Posterior vena cava (tissue), 2 donors: Measurements from ENCODE around the gene NOL11. TPM values are rescaled to one million over a fixed set of nuclear protein-coding genes. Genes with fewer than 3 reads are reported as not detected.
"Not testable (repeated sequence)": the region's sequence is repeated elsewhere in the genome, so short reads cannot be mapped to it uniquely, and the experiment has no call there.

Experiments used
- DNase-seq: peaks from one replicate; pipeline ENCODE4 v3.0.0-alpha.2; 2020; ENCODE audit warnings: low spot score
- intact Hi-C, 2 donors: fragments of 100-400 bp; cut with DNase I; formaldehyde crosslinking; loops; one replicate each; pipeline versions ENCODE4 v1.14.1 to v1.14.2; 2022 to 2023
- total RNA-seq, 2 donors: library from RNA; stranded (reverse); fragmentation: NEBNext Ultra II Directional; extraction: Animal tissue kit (Norgen Biotek cat#: 25700); gene quantifications; one replicate each; pipeline ENCODE4 v1.2.1, GENCODE V29; 2021
- donor health status: DM: yes; HTN: yes; CAD: no.
- donor health status: DM: yes; HTN: yes; CAD: no.

The NOL11 gene
- total RNA-seq, 2 donors from 2014 or later: 33.4 to 38.9 TPM

- intact Hi-C loops: no loop called here
- no peak for DNase-seq
These were observed 17.6 kb upstream of the NOL11 start for GRCh38 chr17:67700037-67700724.

DNA sequence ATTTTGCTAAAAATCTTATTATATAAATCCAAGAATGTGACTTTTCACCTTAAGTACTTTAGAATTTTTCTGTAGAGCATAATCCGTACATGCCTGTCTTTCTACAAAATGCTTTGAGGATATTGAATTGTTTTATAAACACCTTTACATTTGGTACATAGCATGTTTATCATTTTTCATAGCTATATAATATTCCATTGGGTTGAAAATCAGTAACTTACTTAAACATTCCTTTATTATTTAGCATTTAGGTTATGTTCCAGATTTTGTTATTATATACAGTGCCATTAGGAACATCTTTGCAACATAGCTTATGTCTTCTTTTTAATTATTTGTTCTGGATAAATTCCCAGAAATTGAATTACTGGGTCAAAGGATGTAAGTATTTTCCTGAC lies 17.0 kb upstream of the NOL11 start:
- no peak for DNase-seq
- intact Hi-C loops: no loop called here

DNA sequence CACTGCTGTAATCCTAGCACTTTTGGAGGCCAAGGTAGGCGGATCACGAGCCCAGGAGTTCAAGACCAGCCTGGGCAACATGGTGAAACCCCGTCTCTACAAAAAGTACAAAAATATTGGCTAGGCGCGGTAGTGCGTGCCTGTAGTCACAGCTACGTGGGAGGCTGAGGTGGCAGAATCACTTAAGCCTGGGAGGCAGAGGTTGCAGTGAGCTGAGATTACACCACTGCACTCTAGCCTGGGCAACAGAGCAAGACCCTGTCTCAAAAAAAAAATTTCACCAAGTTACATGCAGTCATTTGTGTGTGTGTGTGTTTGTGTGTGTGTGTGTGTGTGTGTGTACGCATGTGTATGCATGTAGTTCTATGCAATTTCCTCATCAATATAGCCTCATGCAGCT lies 14.9 kb upstream of the NOL11 start:
- DNase-seq, intact Hi-C loops: not testable (repeated sequence)

DNA sequence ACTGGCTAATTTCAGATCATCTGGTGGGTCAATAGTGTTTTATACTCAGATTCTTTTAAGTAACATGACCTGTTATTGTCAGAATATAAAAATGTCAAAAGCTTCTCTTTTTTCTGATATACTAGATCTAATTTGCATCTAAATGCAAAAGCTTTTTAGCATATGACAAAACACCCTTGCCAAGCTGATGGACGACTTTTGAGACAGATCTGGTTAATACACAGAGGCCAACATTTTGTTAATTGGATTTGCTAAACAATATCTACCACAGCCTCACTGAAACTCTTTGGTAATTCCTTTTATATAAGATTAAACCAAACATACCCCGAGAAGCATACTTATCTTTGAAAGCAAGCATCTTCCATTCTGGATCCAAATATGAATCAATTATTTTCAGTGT lies 10.3 kb upstream of the NOL11 start:
- intact Hi-C loops: no loop called here
- DNase-seq: no peak

GRCh38 chr17:67708378-67708777 lies 9.4 kb upstream of the NOL11 start:
- no peak for DNase-seq
- intact Hi-C loops: no loop called here

DNA sequence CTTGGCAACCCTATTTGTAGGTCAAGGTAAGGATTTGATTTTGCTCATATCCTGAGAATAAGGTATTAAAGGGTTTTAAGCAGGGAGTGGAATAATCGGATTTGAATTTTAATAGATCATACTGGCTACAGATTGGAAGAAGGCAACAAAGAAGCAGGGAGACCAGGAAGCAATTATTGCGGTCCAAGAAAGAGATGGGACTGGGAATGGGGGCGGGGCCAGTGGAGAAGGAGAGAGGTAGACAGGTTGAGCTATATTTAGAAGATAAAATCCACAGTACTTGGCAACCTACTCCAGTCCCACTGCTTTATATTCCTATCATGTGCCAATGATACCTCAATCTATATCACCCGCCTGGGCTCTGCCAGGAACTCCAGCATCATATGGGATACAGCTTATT lies 5.8 kb upstream of the NOL11 start:
- intact Hi-C loops: no loop called here
- DNase-seq: no peak

GRCh38 chr17:67712375-67712774 lies 5.4 kb upstream of the NOL11 start:
- intact Hi-C loops: no loop called here
- DNase-seq: no peak

DNA sequence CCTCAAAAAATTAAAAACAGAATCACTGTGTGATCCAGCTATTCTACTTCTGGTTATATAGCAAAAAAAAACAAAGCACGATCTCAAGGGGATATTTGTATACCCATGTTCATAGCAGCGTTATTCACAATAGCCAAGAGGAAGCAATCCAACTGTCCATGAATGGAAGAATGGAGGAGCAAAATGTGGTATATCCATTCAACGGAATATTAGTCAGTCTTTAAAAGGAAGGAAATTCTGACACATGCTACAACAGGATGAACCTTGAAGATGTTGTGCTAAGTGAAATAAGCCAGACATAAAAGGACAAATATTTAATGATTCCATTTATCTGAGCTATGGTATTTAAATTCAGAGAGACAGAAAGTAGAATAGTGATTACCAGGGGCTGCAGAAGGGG lies 4.6 kb upstream of the NOL11 start:
- intact Hi-C loops: no loop called here
- DNase-seq: no peak

- intact Hi-C loops: no loop called here
- DNase-seq: no peak
These were observed 1.3 kb upstream of the NOL11 start for GRCh38 chr17:67716405-67716798.

GRCh38 chr17:67717192-67717623 lies 528 bp upstream of the NOL11 start:
- DNase-seq: no peak
- intact Hi-C loops: no loop called here

- intact Hi-C loops: no loop called here
- DNase-seq: no peak
These were observed 697 bp downstream of the NOL11 start for GRCh38 chr17:67718325-67718941.

- no peak for DNase-seq
- intact Hi-C loops: no loop called here
These were observed 7.6 kb downstream of the NOL11 start for GRCh38 chr17:67725373-67725791.

- intact Hi-C loops: no loop called here
- DNase-seq: no peak
These were observed 8.1 kb downstream of the NOL11 start for GRCh38 chr17:67725807-67726206.

- DNase-seq, intact Hi-C loops: not testable (repeated sequence)
These were observed 9.7 kb downstream of the NOL11 start for GRCh38 chr17:67727152-67728039.

DNA sequence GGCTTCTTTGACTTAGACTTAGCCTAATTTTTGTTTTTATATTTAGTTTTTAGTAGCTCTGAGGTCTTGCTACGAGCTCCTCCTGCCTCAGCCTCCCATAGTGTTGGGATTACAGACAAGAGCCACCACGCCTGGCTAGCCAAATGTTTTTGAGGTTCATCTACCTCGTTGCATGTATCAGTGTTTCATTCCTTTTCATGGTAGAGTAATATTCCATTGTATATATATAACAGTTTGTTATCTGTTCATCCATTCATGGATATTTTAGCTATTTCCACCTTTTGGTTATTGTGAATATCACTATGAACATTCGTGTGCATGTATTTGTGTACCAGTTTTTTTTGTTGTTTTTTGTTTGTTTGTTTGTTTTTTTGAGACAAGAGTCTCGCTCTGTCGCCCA lies 12.2 kb downstream of the NOL11 start:
- DNase-seq: no peak
- intact Hi-C loops: no loop called here

- intact Hi-C loops: no loop called here
- DNase-seq: no peak
These were observed 13.0 kb downstream of the NOL11 start for GRCh38 chr17:67730731-67731130.

DNA sequence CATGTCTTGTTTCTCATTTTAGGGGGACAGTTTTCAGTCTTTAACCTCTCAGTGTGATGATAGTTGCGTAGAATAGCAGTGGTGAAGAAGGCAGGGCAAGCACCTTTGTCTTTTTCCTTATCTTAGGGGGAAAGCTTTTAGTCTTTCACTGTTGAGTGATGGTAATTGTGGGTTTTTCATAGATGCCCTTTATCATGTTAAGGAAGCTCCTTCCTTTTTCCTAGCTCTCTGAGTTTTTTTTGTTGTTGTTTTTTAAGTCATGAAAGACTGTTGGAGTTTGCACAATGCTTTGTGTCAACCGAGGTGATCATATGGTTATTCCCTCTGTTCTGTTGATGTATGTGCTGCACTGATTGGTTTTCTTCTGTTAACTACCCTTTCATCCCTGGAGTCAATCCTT lies 15.7 kb downstream of the NOL11 start:
- DNase-seq: no peak
- intact Hi-C loops: no loop called here

DNA sequence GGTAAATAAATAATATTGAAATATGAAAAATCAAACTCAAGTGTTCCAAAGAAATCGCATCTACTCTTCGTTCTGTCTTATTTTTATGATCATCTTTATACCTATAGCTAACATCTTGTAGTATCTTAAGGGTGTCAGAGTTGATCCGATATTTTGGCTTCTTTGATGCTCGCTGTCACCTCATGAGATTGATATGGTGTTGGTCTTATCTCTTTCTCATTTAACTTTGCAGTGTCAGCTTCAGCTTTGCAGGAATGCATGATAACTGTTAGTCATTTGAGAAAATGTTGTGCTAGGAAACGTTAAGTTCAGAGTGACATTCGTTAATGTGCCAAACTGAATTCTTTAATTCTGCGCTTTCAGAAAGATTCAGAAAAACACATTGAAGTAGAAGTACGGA lies 19.4 kb downstream of the NOL11 start:
- intact Hi-C loops: no loop called here
- no peak for DNase-seq

DNA sequence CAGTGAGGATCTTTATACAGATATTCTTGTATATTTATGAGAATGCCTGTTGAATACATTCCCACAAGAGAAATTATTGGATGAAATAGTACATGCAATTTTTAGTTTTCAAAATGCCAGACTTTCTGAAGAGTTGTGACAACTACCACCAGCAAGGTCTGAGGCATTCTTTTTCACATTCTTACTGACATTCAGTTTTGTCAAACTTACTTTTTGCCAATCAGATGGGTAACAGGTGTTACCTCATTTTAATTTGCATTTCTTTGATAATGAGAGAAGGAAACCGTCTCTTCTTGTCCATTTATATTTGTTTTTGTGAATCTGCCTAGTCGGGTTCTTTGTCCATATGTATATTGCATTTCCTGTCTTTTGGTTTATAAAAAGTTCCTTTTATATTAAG lies 24.3 kb downstream of the NOL11 start:
- no peak for DNase-seq
- intact Hi-C loops: no loop called here
